Ramos (cell line): Measurements from ENCODE around the gene TEAD3.
"Not testable (repeated sequence)": the region's sequence is repeated elsewhere in the genome, so short reads cannot be mapped to it uniquely, and the experiment has no call there.

Source experiments
- in situ Hi-C: fragments of 300-500 bp; cut with MboI; formaldehyde crosslinking; loops from one replicate; pipeline ENCODE4 v1.14.3; 2022; ENCODE audit warnings: low sequenced_read_pairs; ENCODE audit not compliant: unreplicated experiment

The TEAD3 gene

DNA sequence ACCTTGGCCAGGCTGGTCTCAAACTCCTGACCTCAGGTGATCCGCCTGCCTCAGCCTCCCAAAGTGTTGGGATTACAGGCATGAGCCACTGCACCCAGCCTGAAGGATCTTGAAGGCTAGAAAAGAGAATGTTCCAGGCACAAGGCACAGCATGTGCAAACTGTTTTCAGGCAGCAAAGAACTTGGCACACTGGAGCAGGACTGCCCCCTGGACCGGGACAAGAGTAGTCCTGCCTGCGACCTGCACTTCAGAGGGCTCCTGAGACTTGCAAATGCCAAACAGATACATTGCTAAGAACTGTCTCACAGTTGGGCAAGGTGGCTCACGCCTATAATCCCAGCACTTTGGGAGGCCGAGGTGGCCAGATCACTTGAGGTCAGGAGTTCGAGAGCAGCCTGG is 19.1 kb upstream of the TEAD3 start:
- in situ Hi-C loops = not testable (repeated sequence)

- in situ Hi-C loops = no loop called here
These were observed 17.7 kb upstream of the TEAD3 start for GRCh38 chr6:35514587-35514986.

DNA sequence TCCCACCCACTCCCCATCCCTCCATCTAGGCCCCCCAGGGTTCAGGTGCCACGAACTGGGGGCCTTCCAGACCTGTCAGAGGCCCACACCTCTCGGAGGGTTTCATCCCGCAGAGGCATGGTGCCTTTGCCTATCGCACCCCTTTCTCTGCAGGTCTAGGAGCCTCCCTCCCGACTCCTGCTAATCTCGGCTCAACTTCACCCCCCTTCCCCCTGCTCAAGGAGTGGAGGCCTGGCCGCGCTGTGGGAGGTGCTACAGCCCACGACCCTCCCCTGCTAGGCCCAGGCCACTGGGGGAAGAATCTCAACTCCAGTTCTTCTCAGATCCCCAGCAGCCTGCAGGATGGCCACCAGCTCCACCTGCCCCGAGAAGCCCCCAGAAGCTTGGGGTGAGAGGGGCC is 15.9 kb upstream of the TEAD3 start, which contains the start of gene TULP1:
TSS of gene TULP1 (minus strand) at position 157 of the 400 bp plus-strand sequence. CDS start at position 119, 38 bp downstream.
- in situ Hi-C loops = no loop called here

GRCh38 chr6:35512006-35512405 is 15.1 kb upstream of the TEAD3 start:
- in situ Hi-C loops = no loop called here

DNA sequence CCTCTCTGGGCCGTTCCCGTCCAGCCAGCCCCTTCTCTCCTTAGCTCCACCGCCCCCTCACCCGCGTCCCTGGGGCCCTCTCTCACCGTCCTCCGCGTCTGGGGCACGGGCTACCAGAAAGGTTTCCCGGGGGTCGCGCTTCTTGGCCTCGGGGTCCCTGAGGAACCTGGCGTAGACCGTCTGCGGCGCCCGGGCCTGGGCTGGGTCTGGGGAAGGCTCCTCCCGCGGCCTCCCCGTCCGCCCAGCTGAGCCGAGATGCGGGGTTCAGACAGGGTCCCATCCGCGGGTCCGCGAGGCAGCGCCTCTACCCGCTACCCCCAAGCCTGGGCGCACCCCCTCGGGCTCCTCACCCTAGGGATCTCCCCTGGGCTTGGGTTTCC is 14.7 kb upstream of the TEAD3 start:
- in situ Hi-C loops = no loop called here

GRCh38 chr6:35510916-35511561 is 14.2 kb upstream of the TEAD3 start:
- in situ Hi-C loops = no loop called here

DNA sequence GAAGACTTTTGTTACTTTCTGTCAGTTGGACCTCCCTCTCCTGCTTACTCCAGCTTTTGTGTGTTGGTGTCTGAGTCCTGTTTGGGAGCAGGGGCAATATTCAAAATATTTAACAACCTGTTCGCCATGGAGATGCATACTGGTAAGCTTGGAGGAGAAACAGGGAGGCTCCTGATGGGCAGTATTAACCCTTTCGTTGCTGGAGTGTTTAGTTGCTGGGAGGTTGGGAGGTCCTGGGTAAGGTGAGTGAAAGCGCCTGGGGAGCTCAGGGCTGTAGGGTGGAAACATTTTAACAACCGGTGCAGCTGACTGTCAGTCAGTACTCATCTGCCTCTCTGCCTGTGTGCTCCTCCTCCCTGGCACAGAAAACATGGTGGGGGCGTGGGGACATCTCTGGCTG is 11.7 kb upstream of the TEAD3 start:
- in situ Hi-C loops = no loop called here

- in situ Hi-C loops = no loop called here
These were observed 11.1 kb upstream of the TEAD3 start for GRCh38 chr6:35508027-35508426.

DNA sequence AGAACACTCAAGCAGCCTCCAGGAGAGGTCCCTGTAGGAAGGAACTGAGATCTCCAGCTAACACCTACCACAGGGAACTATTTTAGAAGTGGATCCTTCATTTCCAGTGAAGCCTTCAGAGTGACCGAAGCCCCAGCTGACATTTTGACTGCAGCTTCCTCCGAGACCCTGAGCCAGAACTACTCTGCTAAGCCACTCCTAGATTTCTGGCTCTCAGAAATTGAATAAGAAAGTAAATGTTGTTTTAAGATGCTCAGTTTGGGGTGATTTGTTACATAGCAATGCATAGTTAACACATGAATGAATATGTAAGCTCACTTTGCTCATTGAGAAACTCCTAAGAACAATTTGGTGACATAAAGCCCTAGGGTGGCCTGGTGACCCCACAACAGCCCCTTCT is 10.3 kb upstream of the TEAD3 start:
- in situ Hi-C loops = no loop called here

- in situ Hi-C loops = no loop called here
These were observed 9.7 kb upstream of the TEAD3 start for GRCh38 chr6:35506536-35506935.

GRCh38 chr6:35505999-35506412 is 9.1 kb upstream of the TEAD3 start:
- in situ Hi-C loops = no loop called here

- in situ Hi-C loops = no loop called here
These were observed 6.7 kb upstream of the TEAD3 start for GRCh38 chr6:35503534-35503933.

GRCh38 chr6:35501784-35502183 is 4.9 kb upstream of the TEAD3 start:
- in situ Hi-C loops = no loop called here

DNA sequence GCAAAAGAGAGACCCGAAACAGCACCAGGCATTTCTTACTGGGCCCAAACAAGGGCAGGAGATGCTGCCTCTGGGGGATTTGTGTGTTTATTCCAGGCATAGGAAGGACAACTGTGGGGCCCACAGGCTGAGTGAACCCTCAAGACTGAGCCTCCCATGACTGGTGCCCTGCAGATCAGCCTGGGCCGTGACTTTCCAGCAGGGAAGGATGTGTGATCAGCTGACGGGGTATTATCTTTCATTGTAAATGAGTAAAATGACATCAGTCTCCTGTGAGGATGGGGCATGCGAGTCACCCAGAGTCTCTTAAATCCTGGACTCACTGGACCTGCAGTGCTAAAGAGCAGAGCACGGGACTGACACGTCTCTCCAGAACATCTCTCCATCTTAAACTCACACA is 3.9 kb upstream of the TEAD3 start:
- in situ Hi-C loops = no loop called here

GRCh38 chr6:35499372-35499771 is 2.5 kb upstream of the TEAD3 start:
- in situ Hi-C loops = no loop called here

GRCh38 chr6:35498422-35499067 is 1.7 kb upstream of the TEAD3 start:
- in situ Hi-C loops = no loop called here

DNA sequence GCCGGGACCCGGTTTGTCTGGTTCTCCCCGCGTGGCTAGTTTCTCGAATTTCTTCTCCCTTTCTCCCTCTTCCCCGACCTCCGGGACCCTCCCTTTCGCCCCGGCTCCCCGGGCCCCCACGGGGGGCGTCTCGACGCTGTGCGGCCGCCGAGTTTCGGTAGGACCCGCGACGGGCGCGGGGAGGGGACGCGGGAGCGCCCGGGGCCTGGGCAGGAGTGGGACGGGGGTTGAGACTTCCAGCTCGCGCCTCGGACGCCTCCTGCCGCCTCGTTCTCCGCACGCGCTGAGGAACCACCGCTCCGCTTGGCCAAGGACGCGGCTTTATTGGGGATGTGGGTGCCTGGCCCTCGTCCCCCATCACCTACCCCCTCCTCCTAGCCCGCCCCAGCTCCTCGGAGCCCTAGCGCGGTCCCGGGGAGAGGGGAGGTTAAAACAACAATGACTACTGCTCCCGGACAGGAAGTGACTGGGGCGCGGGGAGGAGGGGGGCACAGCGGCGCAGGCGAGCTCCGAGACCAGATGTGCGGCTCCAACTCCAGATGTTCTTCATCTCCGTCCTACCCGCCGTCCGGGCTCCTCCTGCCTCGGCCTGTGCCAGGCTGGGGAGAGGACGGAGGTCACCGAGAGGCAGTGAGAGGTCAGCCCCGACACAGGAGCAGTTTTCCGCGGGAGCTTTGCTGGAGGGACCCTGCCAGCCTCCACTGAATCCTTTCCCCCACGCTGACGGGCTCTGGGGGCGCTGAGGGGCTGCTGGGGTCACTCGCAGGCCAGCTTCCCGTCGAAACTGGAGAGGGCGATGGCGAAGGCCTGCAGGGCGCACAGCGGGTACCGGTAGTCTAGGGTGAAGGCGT is 917 bp upstream of the TEAD3 start:
- in situ Hi-C loops = no loop called here

DNA sequence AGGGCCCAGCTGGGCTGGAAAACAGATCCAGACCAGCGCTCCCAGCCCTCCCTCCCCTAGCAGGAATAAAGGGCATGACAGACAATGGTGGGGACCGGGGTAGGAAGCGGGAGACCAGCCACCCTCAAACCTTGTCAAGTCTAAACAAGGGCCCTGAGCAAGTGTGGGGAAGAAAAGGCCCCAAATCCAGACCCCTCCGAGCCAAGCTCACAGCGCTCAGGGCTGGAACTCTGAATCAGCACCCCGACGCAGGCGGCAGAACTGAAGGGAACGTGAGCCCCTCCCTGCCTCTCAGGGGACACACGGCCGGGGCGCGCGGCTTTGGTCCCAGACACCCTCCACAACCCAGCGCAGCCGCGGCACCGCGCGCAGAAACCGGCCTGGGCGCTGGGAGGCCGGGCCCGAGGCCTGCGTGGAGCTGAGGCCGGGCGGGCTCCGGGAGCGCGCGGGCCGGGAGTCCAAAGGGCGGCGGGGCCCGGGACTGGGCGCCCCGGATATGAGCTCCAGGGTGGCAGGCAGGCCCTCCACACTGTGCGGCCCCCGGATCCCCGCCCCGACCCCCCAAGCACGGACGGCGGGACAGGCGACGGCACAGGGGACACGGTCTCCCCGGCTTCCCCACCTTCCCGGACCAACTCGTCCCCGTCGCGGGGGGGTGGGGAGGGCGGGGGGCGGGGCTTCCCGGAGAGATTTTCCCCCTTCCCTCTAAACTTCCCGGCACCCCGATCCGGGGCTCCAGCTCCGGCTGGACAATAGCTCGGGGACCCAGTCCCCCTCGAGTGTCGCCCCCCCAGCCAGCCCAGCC is 641 bp downstream of the TEAD3 start:
- in situ Hi-C loops = no loop called here

DNA sequence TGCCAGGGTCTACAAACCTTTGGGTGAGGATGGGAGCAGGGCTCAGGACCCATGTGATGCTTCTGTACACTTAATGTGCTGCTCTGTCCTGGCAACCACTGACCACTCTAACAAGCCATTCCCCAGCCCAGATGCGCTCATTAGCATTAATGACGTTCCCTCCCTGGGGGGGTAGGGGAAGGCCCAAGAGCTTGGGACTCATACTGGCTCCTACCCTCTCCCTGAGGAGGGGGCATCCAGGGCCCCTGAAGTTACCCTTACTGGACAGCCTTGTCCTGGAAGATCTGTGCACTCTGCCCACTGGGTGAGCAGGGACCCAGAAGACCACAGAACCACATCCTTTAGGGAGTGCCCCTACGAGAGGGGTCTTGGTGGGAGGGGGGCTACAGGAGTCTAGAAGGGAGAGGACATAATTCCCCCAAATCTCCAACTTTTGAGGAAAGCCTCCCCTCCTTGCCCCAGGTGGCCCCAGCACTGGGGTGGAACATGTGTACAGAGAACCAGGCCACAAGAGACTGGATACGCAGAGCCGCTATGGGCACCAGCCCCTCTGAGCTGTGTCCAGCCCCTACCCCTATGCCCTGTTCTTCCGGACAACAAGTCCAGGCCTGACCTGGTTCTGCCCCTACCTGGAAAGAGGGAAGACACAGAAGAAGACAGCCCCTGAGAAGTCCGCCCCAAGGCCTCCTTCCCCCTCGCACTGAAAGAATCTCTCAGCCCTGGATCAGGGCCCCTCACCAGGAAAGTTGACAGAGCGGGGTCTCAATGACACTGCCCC is 1.4 kb downstream of the TEAD3 start:
- in situ Hi-C loops = no loop called here

DNA sequence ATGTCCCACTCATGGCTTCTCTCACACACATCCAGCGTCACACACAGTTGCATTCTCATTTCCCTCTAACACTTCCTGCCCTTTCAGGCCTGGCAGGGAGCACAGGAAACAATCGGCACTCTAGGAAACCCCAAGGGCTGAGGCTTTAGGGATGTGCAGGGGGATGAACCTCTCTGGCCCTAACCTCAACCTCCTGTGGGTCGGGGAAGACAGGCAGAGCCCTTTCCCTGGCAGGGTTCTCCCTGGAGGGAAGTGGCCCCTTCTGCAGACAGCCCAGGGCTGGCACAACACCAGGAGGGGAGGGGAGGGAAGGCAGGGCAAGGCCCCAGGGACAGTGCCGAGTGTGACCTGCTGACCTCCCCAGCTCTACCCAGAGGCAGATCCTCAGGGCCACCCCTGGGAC is 2.7 kb downstream of the TEAD3 start:
- in situ Hi-C loops = no loop called here
